ENCODE data around the gene ZBTB38.

Gene ZBTB38, protein sequence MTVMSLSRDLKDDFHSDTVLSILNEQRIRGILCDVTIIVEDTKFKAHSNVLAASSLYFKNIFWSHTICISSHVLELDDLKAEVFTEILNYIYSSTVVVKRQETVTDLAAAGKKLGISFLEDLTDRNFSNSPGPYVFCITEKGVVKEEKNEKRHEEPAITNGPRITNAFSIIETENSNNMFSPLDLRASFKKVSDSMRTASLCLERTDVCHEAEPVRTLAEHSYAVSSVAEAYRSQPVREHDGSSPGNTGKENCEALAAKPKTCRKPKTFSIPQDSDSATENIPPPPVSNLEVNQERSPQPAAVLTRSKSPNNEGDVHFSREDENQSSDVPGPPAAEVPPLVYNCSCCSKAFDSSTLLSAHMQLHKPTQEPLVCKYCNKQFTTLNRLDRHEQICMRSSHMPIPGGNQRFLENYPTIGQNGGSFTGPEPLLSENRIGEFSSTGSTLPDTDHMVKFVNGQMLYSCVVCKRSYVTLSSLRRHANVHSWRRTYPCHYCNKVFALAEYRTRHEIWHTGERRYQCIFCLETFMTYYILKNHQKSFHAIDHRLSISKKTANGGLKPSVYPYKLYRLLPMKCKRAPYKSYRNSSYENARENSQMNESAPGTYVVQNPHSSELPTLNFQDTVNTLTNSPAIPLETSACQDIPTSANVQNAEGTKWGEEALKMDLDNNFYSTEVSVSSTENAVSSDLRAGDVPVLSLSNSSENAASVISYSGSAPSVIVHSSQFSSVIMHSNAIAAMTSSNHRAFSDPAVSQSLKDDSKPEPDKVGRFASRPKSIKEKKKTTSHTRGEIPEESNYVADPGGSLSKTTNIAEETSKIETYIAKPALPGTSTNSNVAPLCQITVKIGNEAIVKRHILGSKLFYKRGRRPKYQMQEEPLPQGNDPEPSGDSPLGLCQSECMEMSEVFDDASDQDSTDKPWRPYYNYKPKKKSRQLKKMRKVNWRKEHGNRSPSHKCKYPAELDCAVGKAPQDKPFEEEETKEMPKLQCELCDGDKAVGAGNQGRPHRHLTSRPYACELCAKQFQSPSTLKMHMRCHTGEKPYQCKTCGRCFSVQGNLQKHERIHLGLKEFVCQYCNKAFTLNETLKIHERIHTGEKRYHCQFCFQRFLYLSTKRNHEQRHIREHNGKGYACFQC (N-terminal part only)

DNA sequence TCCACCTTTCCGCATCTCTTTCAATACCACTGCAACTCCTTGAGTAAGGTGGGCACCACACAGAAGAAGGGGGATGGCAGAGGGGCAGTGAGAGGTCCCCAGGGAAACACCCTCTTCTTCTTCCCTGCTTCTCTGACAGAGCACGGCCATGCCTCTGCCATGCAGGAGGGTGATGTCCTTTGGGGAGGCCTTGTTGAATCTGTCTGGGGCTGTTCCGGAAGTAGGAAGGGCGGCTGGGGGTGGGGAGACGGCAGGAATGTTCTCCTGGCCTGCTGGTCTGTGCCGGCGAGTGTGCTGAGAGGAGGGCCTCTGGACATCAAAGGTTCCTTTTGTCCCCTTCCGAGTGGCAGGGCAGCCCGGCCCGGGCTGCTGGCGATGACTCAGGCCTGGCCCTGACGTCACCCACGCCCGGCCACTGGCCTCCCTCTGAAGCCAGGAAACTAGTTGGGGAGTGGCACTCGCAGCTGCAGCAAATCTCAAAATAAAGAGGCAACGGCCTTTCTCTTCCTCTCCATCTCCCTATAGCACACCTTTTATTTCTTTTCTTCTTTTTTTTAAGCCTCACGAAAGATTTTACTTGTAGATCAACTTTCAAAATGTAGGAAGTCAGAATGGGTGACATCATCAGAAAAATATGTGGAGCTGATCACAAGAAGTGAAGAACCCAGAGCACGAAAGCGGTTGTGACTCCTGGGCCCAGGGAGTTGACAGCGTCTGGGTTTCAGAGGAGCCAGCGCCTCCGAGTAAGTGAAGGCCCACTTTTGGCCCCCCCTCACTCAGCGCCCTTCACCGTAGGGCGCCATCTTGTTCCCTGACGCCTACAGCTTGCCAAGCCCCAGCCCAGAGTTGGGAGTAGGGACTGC, at the start of gene ZBTB38:
Gene ZBTB38 (plus strand): TSS at position 443 of the 863 bp plus-strand sequence. CDS start 73,885 bp downstream, outside the sequence.
- no peak for DNase-seq

DNA sequence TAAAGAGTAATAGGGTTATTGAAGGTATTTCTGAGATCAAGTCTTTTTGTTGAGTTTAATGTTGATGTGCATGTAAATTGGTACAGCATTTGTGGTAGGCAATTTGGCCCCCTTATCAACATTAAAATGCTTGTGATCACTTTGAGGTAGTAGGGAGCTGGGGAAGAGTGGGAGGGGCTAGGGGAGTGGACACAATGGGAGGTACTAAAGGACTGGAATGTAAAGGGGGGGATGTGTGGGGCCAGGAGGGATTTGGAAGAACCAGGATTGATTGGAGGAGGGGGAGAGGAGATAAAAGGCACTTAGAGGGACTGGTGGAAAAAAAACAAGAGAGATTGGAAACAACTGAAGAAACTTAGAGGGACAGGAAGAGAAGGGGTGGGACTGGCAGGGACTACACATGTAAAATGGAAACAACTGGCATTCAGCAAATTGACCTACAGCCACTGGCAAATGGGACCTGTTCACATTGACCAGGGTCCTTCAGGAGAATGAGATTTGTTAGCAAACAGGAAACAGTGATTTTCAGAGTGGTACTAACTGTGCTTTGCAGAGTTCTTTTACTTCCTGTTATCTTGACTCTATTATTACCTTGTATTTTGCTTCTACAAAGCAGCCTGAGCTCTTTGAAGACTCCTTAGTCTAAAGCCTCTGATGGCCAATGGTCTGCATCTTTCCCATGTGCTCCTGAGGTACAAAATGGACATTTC, 47.8 kb upstream of the ZBTB38 start:
- no peak for DNase-seq

DNA sequence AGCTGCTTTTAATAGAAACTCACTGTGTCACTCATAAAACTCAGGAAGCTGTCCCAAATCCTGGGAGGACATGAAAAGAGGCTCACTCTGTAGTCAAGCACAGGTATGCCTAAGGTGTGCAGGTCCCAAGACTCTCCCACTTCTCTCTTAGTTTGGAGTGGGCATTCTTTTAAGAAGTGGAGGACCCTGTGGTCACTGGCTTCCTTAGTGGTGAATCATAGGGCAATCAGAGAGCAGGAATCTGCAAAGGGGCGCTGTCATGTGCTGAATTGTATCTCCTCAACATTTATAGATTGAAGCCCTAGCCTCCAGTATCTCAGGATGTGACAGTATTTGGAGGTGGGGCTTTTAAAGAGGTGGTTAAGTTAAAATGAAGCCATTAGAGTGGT, 47.2 kb upstream of the ZBTB38 start:
- DNase-seq = no peak

DNA sequence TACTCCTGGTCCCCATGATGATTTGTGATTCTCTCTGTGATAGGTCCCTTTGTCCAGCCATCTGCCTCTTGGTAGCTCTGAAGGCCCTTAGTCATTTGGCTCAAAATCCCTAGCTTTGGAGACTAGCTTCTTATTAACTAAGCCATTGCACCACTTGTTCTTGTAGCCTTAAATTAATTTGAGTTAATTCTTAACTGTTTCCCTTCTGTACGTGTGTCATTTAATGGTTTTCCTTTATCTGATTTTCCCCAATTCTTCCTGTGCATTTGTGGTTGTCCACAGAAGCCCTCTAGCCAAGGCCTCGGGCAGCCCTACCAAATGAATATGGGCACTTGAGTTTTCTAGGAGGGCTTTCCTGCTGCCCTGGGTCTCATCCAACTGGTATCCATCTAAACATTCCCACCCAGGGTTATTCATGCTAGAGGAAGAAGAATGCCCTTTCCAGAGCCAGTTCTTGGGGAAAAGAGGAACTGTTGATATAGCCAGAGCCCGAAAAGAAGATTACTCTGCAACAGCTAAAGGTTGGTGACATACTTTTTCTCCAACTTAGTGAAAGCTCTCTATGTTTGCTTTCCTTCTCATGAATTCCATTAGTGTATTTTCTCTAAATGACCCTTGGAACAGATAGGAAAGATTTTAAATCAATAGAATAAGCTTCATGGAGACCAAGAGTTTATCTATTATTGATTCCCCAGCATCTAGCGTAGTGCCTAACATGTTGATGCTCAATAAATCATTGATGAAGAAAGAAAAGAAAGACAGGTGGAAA, 44.2 kb upstream of the ZBTB38 start:
- no peak for DNase-seq

DNA sequence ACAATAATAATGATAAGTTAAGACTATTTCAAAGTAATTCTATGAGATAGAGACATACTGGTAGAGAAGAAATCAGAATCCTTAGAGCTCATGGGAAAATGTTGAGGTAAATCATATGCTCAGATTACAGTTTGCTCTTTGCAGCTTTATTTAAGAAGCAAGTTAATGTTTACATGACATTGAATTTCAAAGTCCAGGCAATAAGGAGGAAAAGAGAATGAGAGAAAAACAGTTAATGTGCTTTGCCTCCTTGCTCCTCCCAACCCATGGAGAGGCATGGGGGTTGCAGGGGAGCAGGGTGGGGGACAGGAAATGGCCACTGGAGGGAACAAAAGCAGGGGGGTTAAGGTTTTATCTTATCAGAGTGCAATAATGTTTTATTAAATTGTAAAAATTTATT, 42.2 kb upstream of the ZBTB38 start:
- DNase-seq = no peak

DNA sequence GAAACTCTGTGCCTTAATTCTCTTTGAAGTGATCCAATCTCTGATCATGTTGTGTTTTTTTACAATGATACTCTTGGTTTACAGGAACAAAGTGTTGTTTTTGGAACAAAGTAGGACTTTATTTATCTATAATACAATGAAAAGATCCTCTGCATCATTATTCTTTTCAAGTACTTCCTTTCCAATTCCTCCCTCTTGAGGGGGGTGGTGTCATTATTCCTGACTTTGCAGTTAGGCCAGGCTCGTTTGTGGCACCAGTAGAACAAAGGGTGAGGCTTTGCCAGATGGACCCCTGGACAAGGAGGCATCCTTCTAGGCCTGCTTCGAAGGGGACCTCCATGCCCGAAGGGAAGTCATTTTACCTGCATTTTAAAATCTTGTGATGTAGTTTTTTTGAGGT, 41.7 kb upstream of the ZBTB38 start:
- DNase-seq = no peak

DNA sequence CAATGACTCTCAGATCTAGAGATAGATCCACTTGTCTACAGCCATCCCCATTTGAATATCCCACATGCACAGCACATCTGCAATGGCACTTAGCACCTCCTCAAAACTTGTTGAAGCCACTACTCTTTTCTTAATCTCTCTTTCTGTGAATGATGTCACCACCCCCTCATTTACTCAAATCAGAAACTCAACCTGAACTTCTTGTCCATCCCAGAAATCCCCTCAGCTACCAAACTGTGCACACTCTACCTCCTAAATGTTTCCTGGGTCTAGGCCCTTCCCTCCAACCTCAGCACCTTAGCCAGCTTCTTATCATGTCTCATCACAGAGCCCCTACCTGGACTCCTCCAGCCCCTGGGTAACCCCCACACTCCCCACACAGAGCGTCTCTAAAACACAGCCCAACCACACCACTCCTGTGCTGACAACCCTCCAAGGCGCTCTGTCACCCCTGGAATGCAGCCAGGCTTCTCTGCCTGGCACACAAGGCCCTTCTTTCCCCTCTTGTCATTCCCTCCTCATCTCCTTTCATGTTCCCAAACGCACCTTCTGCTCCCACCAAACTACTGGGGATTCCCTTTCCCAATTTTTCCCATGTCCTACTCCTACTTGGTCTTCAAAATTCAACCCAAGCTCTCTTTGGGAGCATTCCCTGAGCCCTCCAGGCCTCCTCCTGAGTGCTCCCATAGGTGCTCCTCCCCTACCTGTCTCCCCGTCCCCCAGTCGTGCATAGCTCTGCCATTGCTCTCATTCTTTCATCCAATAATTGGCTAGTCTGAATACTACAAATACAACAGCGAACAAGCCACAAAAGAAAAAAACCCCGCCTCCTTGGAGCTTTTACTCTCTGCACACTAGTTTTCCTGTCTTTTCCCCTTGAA, 39.8 kb upstream of the ZBTB38 start:
- DNase-seq = no peak

DNA sequence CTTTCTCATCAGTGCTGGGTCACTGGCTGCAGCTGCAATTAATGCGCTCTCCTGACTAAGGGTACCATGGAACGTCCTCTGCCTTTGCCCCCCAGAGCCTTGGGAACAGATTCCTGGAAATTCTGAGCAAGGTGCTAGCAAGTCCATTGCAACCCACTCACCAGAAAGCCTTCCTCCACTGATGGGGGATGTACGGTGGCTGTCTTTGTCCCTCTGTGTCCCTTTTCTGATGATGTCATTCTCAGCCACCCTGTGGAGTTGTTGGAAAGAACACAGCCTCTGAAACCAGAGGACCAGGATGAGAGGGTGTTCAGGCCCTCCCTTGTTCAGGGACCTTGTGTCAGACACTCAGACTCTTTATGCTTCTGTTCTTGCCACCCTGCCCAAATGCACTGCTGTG, 38.1 kb upstream of the ZBTB38 start:
- no peak for DNase-seq

DNA sequence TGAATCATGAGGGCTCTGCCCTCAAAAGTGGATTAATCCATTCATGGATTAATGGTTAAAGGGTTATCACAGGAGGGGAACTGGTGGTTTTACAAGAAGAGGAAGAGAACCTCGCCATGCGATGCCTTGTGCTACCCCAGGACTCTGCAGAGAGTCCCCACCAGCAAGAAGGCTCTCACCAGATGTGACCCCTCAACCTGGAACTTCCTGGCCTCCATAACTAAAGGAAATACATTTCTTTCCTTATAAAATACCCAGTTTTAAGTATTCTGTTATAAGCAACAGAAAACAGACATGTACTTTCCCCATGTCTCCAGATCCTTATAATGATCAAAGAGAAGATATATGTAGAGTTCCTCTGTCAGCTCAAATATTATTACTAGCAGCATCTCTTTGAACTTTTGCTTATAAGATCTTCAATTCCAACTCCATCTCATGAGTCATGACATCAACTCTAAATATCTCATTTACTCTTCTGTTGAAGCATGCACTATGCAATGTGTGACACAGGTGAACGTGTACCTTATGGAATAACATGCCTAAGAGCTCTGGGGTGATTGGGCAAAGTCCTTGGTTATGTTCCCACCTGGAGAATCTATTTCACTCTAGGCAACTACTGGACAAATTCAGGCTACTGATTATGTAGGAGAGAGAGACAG, 37.5 kb upstream of the ZBTB38 start:
- DNase-seq = no peak

DNA sequence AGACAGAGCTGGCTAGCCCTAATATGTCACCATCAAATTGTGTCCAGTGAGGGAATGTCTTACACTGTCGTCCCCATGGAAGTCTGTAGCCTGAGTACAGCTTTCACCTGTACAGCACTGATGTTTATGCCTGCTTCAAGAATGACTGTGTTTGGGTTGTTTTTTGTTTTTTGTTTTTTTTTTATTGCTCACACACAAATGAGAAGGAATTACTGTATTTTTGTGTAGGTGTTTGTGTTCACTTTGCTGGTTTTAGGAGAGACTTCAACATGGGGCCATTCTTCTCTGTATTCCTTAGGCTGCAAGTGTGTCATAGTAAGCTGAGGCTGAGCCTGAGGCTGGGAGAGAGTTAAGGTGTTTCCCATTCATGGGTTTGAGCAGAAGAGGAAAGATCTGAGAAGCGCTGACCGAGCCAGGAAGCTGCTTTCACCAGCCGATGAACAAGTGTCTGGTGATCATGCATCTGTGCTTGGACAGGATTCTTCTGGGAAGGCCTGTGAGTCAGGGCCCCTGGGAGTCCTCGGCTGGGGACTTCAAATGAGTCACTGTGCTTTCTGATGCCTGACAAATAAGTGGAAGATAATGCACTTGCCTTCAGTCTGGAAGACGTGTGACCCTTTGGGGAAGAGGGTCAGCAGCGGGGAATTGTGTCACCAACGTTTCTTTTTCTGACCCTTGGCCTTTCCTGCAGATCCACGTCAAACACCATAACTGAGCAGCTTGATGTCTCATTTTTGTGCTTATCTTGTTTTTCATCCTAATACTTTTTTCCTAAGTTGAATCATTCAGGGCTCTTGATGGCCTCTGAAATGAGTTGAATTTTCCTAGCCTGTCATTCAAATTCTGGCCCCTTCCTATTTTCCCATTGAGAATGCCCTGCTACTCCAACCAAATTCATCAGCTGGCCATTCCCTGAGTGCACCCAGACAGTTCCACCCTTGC, 36.7 kb upstream of the ZBTB38 start:
- no peak for DNase-seq

DNA sequence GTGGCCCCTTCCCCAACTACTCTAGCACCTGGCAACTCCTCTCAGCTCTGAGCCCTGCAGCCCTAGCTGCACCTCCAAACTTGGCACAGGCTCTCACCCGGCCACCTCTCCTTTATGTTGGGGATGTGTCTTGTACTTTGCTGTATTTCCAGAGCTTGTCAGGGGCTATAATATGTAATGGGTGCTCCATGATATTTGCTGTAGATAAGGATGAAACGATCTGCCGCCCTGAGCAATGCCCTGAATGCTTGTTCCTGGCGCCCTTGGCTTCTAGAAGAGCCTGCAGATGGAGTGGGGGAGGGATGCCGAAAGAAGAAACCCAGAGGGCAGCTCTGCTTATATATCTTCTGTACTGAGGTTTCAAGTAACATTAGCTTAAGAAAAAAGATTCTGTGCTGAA, 35.9 kb upstream of the ZBTB38 start:
- DNase-seq = no peak

DNA sequence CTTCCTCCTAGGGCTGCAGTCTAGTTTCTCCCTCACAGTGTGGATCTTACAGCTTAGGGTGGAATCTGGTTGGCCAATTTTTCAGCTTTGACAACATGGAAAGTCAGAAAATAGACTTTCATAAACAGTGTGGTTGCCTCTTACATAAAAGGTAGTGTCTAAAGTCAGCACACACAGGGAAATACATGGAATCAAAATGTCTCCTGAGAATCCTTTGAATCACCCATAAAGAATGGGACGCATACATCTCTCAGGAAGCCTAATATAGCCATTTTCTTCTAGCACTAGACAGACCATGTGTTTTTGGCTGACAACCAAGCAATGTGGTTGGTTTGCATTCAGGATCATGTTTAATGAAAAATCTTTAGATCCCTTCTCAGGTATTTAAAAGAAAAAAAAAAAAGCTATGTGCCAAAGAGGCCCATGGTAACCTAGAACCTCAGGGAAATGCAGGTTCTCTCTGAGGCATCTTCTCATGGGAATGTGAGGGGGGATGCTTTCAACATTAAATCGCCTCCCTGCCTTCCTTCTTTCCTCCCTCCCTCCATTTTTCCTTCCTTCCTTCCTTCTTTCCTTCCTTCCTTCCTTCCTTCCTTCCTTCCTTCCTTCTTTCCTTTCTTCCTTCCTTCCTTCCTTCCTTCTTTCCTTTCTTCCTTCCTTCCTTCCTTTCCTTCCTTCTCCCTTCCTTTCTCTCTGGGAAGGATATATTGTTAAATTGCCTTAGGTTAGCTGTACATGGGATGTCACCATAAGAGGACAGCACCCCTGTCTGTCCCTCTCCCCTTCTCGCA, 34.3 kb upstream of the ZBTB38 start:
- no peak for DNase-seq

DNA sequence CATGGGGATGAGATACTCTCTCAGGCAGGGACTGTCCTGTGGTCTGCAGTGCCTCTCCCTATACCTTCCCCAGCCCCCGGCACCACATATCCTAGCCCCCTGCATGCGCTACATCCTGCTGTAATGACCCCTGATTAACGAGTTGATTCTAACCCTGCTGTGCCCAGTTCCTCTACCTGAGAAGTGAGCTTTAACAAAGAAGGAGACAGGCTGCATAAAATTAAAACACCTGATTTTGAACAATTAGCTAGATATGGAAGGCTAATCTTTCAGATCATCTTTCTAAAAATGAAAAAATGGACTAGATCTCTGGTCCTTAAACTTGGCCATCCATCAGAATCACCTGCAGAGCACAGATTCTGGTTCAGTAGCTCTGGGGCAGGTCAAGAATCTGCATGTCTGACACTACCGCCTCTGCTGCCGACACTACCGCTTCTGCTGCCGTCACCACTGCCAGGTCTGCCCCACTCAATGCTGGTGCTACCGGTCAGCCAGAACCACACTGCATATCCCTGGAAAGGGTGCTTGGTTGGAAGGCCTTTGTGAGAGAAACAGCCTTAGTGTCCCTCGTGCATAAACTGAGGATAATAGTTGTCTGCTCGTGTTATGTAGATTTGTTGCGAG, 33.6 kb upstream of the ZBTB38 start:
- DNase-seq = no peak

DNA sequence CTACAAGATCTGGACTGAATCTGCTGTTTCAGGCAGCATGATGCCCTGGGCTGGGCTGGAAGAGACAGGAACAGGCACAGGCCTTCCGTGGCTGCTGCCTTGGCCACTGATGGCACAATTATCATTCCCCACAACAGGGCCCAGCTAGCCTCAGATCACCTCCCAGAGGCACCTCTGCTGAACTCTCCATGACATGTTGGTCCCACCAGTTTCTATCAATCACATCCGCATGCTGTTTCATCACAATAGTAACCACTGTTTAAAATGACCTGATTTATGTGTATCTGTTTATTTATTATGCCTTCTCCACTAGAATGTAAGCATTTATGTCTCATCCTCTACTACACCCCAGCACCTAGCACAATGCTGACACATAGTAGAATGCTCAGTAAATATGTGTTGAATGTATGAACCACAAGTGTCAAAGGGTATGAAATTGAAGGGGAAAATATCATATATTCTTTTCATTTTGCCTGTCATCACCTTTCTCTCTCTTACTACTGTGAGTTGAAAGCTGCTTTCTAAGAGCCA, 32.7 kb upstream of the ZBTB38 start:
- DNase-seq = no peak

DNA sequence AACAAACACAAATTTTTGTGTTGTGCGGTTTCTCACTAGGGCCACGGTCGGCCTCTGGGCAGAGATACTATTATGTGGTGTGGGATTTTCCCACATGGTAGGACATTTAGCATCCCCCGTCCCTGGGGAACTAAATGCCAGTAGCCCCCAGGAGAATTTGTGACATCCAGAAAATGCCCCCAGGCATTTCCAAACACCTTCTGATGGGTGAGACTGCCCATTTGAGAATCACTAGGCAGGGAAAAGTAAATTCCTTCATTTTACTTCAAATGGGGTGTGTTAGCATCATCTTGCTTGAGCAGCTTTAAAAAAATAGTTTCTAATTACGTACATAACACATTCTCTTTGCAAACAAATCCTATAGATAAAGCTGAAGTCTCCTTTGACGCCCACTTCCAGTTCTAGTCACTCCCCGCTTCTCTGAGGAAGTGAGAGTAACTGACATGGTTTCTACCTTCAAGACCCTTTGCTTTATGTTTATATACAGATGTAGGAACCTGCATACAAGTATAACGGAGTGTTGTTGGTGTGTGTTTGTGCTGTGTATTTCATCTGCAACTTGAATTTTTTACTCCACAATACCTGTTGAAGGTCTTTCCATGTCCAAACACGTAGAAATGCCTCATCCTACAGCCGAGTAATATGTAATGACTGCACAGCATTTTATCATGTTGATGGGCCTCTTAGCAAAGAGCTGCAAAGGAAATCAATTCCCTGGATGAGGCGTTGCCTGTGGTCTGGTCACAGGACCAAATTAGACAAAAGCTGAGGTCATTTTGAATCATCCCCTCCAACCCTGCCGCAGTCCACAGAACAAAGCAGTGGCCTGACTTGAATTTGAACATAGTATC, 31.4 kb upstream of the ZBTB38 start:
- DNase-seq = no peak

DNA sequence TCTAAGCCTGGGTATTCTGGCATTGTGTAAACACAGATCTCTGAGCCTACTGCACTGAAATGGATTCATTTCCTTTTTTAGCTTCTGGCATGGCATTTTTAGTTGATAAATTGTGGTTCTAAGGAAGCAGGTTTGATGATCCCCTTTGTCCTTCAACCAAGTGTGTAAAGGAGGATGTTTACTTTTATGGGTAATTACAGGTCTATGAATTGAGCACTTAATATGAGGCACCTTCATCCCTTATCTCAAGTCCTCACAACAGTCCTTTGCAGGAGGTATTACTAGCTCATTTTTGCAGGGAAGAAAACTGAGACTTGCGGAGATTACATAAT, 30.8 kb upstream of the ZBTB38 start:
- no peak for DNase-seq

All from activated CD8-positive, alpha-beta memory T cell treated with anti-CD3 and anti-CD28 coated beads for 24 hours (primary cell).